Prostate gland (tissue), 2 donors: ENCODE results near the gene GTPBP2. TPM values are rescaled to one million over a fixed set of nuclear protein-coding genes. Genes with fewer than 3 reads are reported as not detected.

Experiments used
- DNase-seq: peaks from one replicate; pipeline ENCODE4 v3.0.0-alpha.2; 2019; ENCODE audit warnings: low spot score
- H3K27ac ChIP-seq, 2 donors: fragments of 200-600 bp; sonication (generic); 2 replicates each; pipeline ENCODE4 v1.5.1; 2017 to 2019
- H3K27me3 ChIP-seq: fragments of 200-600 bp; sonication (generic); replicated peaks from 2 replicates; pipeline ENCODE4 v1.5.1; 2019; ENCODE audit not compliant: insufficient read depth
- H3K36me3 ChIP-seq, 2 donors: fragments of 200-600 bp; sonication (generic); 1 replicate in 1 of 2; 2 replicates in 1 of 2; pipeline versions ENCODE4 v1.5.1 to v1.8.1; 2017 to 2019
- H3K4me1 ChIP-seq: fragments of 200-600 bp; sonication (generic); replicated peaks from 2 replicates; pipeline ENCODE4 v1.5.1; 2019
- H3K4me3 ChIP-seq, 2 donors: fragments of 200-600 bp; sonication (generic); 2 replicates each; pipeline ENCODE4 v1.5.1; 2017 to 2019
- H3K9me3 ChIP-seq: fragments of 200-600 bp; sonication (generic); 2 replicates; pipeline ENCODE4 v1.5.1; 2017
- POLR2A ChIP-seq: fragments of 450-650 bp; IDR thresholded peaks from one replicate; pipeline ENCODE4 v1.6.1; 2016; ENCODE audit warnings: antibody characterized with exemption, mild to moderate bottlenecking
- POLR2AphosphoS5 ChIP-seq: sonication (generic); formaldehyde crosslinking; IDR thresholded peaks from one replicate; pipeline ENCODE4 v1.6.1; 2017; ENCODE audit warnings: antibody characterized with exemption
- WGBS: methylation state at CpG from one replicate; pipeline ENCODE4 v1.1.5; 2018; 5-methylcytosine and 5-hydroxymethylcytosine counted together
- intact Hi-C: fragments of 100-400 bp; cut with DNase I; formaldehyde crosslinking; loops from one replicate; pipeline ENCODE4 v1.14.2; 2022
- total RNA-seq, 2 donors: library from RNA; depleted of rRNA; stranded (reverse); fragments of >200 nt; gene quantifications; one replicate each; pipeline ENCODE4 v1.1.0, GENCODE V29; 2016
- TF ChIP-seq, protein P1 (sequence below), 4 experiments: fragments of 200-600 bp in 2 of 4; fragments of 450-650 bp in 2 of 4; sonication (generic) in 2 of 4; IDR thresholded peaks; 1 replicate in 3 of 4; 2 replicates in 1 of 4; pipeline ENCODE4 v1.5.1; 2016 to 2019; ENCODE audit warnings: antibody characterized with exemption in 4 of 4, mild to moderate bottlenecking in 2 of 4, moderate library complexity in 2 of 4

The GTPBP2 gene
- total RNA-seq, 2 donors from 2014 or later, result 22.4 to 54.9 TPM

- Histone ChIP-seq H3K4me1 (peaks cover 5% of the 10 kb centered on the region), H3K27me3 (no peaks in the 10 kb centered on the region), H3K9me3 (no peaks in the 10 kb centered on the region), H3K27ac (no peak overlapping the region), H3K36me3 (peaks cover 7 to 12% of the 10 kb centered on the region in 2 donors), H3K4me3 (no peak overlapping the region)
- TF ChIP-seq POLR2AphosphoS5 (no peak), POLR2A (no peak)
- TF ChIP-seq, protein P1, sequence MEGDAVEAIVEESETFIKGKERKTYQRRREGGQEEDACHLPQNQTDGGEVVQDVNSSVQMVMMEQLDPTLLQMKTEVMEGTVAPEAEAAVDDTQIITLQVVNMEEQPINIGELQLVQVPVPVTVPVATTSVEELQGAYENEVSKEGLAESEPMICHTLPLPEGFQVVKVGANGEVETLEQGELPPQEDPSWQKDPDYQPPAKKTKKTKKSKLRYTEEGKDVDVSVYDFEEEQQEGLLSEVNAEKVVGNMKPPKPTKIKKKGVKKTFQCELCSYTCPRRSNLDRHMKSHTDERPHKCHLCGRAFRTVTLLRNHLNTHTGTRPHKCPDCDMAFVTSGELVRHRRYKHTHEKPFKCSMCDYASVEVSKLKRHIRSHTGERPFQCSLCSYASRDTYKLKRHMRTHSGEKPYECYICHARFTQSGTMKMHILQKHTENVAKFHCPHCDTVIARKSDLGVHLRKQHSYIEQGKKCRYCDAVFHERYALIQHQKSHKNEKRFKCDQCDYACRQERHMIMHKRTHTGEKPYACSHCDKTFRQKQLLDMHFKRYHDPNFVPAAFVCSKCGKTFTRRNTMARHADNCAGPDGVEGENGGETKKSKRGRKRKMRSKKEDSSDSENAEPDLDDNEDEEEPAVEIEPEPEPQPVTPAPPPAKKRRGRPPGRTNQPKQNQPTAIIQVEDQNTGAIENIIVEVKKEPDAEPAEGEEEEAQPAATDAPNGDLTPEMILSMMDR (IDR thresholded peaks at IDR 0.05), result no peak
- intact Hi-C loops, result no loop called here
- WGBS, result 92% methylated on average over 10 of the region's 10 CpGs
- no peak for DNase-seq
Measured at GRCh38 chr6:43622541-43622940, 6.5 kb downstream of the GTPBP2 start.

DNA sequence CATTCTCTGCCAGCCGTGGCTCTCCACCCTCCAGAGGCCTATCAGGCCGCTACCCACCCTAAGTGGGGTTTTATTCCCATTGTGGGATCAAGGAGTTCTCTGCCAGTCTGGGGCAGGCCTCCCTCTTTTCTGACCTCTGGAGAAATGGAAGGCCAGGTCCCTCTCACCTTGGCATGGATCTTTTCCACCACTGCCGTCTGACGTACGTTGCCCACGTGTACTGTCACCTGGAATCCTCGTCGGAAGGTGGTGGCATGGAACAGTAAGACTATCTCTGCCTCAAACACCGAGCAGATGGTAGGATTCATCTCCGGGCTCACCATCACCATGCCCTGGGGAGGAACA lies 7.3 kb downstream of the GTPBP2 start:
- H3K9me3 ChIP-seq, result no peaks in the 10 kb centered on the region
- H3K36me3 ChIP-seq, result peaks cover 7 to 12% of the 10 kb centered on the region in 2 donors
- TF ChIP-seq, protein P1 (IDR thresholded peaks at IDR 0.05), result no peak
- no peak for TF ChIP-seq POLR2A
- TF ChIP-seq POLR2AphosphoS5, result no peak
- no peak overlapping the region for H3K4me3 ChIP-seq
- no peaks in the 10 kb centered on the region for H3K4me1 ChIP-seq
- H3K27ac ChIP-seq, result no peak overlapping the region
- H3K27me3 ChIP-seq, result no peaks in the 10 kb centered on the region
- DNase-seq, result no peak
- intact Hi-C loops, result no loop called here
- WGBS, result 96% methylated on average over 10 of the region's 10 CpGs

DNA sequence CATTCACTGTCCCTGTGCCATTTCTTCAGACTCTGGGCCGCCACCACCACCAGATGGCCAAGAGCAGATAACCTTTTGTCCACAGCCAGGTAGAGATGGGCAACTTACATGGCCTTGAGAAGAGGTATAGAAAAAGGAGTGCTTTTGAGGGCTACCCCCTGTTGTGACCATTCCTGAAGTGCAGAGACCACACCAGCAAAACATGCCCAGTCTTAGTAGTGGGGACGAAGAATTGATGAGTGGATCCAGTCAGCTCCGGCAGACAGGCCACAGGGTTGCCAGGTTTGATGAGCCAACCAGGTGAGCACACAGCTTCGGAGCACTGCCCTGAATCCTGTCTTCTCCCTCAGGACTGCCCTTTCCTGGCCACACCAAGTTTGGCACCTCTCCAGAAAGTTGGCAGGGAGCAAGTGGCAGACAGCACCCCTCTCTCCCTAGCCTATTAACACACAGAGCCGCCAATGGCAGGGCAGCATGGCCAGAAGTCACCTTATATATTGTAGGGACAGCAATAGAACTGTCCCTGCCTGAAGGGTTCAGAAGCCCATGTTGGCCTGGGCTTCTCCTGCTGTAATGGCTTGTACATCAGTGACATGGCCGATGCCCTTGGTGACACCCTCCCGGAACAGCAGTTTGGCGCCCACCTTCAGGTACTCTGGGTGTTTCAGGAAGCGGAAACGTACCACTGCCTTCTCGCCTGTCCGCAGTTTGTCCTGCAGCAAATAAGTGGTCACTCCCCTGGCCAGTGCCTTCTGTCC lies 7.8 kb downstream of the GTPBP2 start:
- Histone ChIP-seq H3K27me3 (no peaks in the 10 kb centered on the region), H3K4me1 (no peaks in the 10 kb centered on the region), H3K9me3 (no peaks in the 10 kb centered on the region), H3K36me3 (peaks cover 7 to 12% of the 10 kb centered on the region in 2 donors), H3K4me3 (no peak overlapping the region), H3K27ac (no peak overlapping the region)
- DNase-seq, result no peak
- 93% methylated on average over 12 of the region's 12 CpGs for WGBS
- intact Hi-C loops, result no loop called here
- TF ChIP-seq POLR2A (no peak), POLR2AphosphoS5 (no peak)
- TF ChIP-seq, protein P1 (IDR thresholded peaks at IDR 0.05), result no peak

DNA sequence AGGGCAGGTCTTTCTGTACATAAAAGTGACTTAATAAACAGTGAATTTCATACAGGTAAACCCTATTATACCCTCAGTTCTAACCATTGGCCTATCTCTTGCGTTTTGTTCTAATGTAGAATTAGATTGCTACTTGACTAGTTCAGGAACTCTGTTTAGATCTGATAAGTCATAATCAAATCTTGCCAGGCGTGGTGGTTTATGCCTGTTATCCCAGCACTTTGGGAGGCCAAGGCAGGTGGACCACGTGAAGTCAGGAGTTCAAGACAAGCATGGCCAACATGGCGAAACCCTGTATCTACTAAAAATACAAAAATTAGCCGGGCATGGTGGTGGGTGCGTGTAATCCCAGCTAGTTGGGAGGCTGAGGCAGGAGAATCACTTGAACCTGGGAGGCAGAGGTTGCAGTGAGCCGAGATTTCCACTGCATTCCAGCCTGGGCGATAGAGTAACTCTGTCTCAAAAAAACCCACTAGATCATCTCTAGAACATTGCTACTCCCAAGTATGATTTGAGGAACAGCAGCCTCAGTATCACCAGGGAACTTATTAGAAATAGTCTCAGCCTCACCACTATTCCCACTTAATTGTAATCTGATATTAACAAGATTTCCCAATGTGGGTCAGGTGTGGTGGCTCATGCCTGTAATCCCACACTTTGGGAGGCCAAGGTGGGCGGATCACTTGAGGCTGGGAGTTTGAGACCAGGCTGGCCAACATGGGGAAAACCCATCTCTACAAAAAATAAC lies 12.2 kb downstream of the GTPBP2 start:
- TF ChIP-seq POLR2AphosphoS5, result no peak
- TF ChIP-seq POLR2A, result no peak
- TF ChIP-seq, protein P1 (IDR thresholded peaks at IDR 0.05), result no peak
- H3K27me3 ChIP-seq, result no peaks in the 10 kb centered on the region
- no peak overlapping the region for H3K4me3 ChIP-seq
- intact Hi-C loops, result no loop called here
- WGBS, result 89% methylated on average over 9 of the region's 9 CpGs
- no peaks in the 10 kb centered on the region for H3K9me3 ChIP-seq
- no peak overlapping the region for H3K27ac ChIP-seq
- DNase-seq, result no peak
- no peaks in the 10 kb centered on the region for H3K4me1 ChIP-seq
- peaks cover 0 to 17% of the 10 kb centered on the region in 2 donors for H3K36me3 ChIP-seq

DNA sequence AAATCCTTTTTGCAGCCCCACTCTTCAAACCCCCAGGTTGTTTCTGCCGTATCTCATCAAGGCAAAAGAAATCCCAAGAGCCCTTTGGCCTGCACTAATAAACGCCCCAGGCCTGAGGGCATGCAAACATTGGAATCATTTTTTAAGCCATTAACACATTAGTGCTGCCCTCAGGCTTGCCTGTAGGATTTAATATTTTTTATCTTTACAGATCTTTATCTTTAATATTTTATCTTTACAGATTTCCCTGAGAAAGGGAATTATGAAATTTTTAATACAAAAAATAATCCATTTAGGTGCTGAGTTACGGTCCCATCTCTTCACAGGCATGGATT lies 14.7 kb downstream of the GTPBP2 start:
- H3K36me3 ChIP-seq, result peaks cover 0 to 11% of the 10 kb centered on the region in 2 donors
- no peaks in the 10 kb centered on the region for H3K27me3 ChIP-seq
- intact Hi-C loops, result no loop called here
- no peak overlapping the region for H3K4me3 ChIP-seq
- TF ChIP-seq, protein P1 (IDR thresholded peaks at IDR 0.05), result no peak
- TF ChIP-seq POLR2A (no peak), POLR2AphosphoS5 (no peak)
- DNase-seq, result no peak
- WGBS, result 61% methylated on average over 3 of the region's 3 CpGs
- no peaks in the 10 kb centered on the region for H3K4me1 ChIP-seq
- H3K27ac ChIP-seq, result no peak overlapping the region
- H3K9me3 ChIP-seq, result no peaks in the 10 kb centered on the region
